Fibroblast of skin of scalp (primary cell): Measurements from ENCODE around the gene ADGRB3.
"Not testable (repeated sequence)": the region's sequence is repeated elsewhere in the genome, so short reads cannot be mapped to it uniquely, and the experiment has no call there.

Source experiments
- DNase-seq: peaks from one replicate; pipeline ENCODE4 v3.0.0-alpha.2; 2013

ADGRB3 gene

DNA sequence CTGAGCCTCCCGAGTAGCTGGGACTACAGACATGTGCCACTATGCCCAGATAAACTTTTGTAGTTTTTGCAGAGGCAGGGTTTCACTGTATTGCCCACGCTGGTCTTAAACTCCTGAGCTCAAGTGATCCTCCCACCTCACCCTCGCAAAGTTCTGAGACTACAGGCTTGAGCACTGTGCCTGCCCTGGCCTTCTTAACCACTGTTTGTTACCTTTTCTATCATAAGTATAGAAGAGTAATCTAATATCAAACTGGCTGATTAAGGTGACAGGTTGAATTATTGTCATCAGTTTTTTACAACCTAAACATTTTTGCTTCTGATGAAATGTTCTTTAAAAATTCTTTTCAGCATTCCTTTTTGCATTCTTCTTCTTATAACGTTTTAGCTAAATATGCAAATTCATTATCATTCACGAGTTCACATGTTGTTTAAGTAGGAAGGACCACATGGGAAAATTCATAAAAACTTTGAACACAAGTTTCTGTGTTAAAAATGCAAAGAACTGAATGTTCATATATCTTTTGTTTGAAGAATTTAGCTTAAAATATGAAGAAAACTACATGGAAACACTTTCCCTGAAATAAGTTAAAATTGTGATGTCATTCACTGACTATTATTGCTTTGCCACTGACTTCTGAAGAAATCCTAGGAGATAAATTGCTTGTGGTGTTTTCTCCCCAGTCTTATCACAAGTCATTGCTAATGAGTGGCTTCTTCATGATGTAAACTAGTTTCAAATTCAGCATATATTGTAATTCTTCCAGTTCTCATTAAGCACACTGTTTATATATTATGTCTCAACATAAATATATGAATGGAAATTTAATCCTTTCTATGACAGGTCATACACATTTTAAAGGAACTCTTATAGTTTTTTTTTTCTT, 106.7 kb downstream of the ADGRB3 start:
- DNase-seq = no peak

GRCh38 chr6:68743099-68743498, 108.0 kb downstream of the ADGRB3 start:
- no peak for DNase-seq

GRCh38 chr6:68744376-68744775, 109.3 kb downstream of the ADGRB3 start:
- not testable (repeated sequence) for DNase-seq

GRCh38 chr6:68746376-68746775, 111.3 kb downstream of the ADGRB3 start:
- no peak for DNase-seq

- DNase-seq = no peak
Observed at GRCh38 chr6:68747110-68747790, 112.2 kb downstream of the ADGRB3 start.

DNA sequence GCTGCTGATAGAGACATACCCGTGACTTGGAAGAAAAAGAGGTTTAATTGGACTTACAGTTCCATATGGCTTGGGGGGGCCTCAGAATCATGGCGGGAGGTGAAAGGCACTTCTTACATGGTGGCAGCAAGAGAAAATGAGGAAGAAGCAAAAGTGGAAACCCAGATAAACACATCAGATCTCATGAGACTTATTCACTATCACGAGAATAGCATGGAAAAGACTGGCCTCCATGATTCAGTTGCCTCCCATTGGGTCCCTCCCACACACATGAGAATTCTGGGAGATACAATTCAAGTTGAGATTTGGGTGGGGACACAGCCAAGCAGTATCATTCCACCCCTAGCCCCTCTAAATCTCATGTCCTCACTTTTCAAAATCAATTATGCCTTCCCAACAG, 112.8 kb downstream of the ADGRB3 start:
- not testable (repeated sequence) for DNase-seq

- DNase-seq = no peak
Observed at GRCh38 chr6:68754681-68755213, 119.7 kb downstream of the ADGRB3 start.

DNA sequence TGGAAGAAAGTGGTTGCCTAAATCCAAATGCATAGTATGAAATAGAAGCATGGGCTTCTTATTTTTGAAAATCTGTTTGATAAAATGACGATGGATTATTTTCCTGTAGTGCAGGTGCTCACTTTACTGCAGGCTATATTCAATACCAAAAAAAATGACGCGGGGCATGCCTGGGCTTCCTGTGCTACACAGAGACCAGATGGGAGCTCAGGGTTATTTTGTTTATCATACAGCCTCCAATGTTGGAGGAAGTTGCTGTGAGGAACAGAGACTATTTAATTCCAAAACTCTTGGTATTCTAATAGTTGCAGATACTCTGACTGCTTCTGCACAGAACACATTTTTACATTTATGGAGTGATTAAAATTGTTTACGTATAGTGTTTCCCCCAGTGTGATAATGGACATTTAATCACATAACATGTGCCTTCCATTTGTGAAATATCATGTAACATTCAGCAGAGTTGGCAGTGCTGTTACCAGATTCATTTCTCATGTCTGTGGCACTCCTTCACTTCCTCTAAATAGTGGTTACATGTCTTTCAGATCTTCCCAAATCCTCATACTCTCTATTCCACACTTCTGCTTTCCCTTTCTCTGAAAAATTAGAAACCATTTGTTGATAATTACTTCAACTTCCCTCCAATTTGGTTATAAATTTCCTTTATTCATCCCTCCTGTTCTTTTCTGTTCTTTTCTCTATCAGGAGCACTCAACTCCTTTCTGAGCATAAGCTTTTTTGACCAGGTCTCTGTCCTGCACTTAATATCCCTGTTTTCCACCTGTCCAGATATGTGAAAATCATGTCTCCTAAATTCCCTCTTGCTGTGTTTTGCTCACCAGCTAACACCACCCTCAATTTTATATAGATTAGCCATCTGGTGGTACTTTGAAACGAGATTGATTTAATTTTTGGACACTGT, 121.6 kb downstream of the ADGRB3 start:
- no peak for DNase-seq

DNA sequence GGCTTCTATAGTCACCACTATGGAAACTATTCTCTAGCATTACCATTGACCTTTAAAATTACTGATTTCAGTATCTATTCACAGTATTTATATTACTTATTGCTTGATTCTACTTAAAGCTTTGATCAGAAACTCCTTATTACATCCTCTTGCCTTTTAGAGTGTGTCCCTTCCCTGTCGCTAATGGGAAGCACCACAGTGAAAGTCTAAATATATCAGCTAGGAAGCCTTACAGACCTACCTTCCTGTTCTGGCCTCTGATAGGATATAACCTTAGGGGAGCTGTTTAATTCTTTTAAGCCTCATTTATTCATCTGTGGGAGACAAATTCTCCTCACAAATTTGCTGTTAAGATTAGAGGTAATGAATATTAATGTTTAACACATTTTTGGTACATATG, 122.7 kb downstream of the ADGRB3 start:
- no peak for DNase-seq

- DNase-seq = no peak
Observed at GRCh38 chr6:68758559-68758958, 123.5 kb downstream of the ADGRB3 start.

GRCh38 chr6:68760485-68760884, 125.4 kb downstream of the ADGRB3 start:
- no peak for DNase-seq

DNA sequence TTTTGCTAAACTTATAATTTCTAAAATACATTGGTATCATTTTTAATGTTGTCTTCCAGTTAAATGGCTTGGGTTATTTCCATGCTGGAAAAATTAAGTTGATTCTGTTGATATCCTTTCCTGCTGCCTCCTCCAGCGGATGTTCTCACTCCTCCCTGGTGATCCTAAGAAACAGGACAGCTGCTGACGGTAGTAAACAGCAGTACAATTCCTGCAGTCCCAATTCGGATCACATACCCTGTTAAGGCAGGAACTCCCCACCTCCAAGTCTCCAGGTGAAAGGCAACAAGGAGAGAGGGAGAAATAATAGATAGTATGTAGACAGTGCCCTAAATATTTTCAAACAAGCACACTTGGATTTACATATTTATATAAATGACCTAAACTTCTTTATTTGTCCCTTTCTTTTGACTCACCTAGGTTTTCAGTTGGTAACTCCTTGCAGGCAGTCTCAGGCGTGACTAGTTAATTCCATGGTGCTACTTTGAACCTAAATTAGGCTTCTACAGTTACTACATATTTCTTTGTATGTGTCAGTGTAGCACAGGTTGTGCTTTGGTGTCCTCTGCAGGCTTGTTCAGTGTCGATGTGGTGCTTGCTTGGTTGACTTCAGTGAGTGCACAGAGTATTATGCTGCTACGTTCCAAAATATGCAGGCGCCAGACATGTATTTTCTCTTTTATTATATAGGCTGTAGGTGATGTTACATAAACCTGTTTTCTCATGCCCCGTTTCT, 126.0 kb downstream of the ADGRB3 start:
- no peak for DNase-seq

DNA sequence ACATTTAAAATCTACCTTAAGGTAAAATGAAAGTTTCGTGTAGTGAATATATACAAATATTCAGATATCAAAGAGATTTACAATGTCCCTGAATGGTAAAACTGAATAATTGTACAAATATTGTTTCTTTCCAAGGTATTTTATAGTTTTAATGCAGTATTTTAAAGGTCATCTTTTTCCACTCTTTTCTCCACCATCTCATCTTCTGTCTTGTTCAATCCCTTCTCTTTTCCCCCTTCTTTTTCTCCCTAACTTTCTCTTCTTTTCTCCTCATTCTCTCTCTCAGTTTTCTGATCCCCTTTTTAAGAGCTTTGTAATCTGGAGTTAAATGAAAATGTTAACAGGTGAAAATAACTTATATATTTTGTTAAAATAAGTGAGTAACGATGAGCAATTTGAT, 126.9 kb downstream of the ADGRB3 start:
- no peak for DNase-seq

DNA sequence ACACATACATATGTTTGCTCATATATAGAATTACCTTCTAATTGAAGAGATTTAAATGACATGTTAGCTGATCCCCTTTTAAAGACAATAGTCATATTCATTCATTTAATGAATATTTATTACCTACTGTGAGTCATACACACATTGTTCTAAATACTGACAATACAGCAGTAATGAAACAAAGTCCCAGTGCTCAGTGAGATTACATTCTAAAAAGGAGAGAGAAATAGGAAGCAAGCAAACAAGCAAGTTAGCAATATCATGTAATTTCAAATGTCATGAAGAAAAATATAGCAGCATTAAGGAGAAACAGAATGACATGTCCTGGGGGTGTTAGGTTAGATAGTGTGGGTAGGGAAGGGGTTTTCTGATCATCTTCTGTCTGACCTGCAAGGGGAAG, 136.3 kb downstream of the ADGRB3 start:
- DNase-seq = no peak

GRCh38 chr6:68774843-68775242, 139.8 kb downstream of the ADGRB3 start:
- DNase-seq = no peak

DNA sequence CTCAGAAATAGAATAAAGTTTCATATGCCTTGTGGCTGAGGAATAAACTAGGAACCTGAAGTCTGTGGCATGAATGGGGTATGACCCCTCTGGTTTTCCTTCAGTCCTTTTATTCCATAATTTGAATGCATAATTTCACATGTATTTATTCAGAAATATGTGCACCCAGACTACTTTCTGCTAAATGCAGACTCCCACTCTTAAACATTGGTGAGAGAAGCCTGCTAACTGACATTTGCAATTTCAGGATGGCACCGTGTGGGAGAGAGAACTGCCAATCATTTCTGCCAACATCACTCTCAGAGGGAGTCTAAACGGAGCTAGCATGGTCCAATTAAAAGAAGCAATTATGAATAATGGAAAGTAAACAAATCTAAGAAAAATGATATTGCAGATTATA, 141.3 kb downstream of the ADGRB3 start:
- DNase-seq = no peak

GRCh38 chr6:68777956-68778355, 142.9 kb downstream of the ADGRB3 start:
- DNase-seq = peak; percentile 80

DNA sequence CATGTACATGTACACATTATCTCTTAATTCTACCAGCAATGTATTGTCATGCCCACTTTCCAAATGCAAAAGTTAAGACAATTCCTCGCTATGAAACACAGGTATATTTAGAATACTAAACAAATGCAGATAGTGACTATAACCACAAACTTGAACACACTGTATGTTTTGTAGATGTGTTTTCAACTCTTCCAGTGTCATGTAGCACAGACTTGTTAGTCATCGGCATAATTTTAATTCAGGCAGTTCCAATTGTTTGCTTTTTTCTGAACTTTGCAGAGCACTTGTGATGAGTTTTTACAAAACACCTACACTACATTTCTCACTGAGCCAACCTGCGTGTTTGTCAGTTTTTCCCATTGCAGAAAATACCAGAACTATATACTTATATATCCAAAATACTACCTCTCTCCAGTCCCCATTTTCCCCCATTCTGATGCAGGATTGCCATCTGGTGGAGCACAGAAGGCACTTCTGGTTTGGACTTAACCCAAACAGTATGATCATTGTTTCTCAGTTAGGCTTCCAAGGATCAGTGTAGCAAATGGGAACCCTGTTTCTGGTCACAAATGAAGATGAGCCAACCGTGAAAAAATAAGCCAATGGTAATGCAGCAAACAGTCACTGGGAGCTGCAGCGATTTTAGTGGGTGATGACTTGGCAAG, 143.4 kb downstream of the ADGRB3 start:
- DNase-seq = peak; percentile 75

- no peak for DNase-seq
Observed at GRCh38 chr6:68779366-68779765, 144.3 kb downstream of the ADGRB3 start.

- DNase-seq = not testable (repeated sequence)
Observed at GRCh38 chr6:68790128-68790527, 155.0 kb downstream of the ADGRB3 start.

DNA sequence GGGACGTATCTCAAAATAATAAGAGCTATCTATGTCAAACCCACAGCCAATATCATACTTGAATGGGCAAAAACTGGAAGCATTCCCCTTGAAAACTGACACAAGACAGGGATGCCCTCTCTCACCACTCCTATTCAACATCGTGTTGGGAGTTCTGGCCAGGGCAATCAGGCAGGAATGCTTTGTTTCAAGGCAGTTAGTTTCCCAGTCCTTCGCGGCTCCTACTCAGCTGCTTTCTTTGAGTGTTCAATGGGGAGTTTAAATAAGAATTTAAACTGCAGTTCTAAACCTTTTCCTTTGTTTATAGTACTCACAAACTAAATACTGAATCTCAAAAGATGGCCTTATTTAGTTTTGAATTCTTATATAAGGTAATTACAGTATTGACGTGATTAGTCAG, 179.9 kb downstream of the ADGRB3 start:
- DNase-seq = not testable (repeated sequence)
